Pons (tissue), 1 donor: Measurements from ENCODE around the gene GLRX3.

Experiments used
- DNase-seq: peaks from one replicate; pipeline ENCODE4 v3.0.0-alpha.2; 2016; ENCODE audit warnings: low spot score

Gene GLRX3

DNA sequence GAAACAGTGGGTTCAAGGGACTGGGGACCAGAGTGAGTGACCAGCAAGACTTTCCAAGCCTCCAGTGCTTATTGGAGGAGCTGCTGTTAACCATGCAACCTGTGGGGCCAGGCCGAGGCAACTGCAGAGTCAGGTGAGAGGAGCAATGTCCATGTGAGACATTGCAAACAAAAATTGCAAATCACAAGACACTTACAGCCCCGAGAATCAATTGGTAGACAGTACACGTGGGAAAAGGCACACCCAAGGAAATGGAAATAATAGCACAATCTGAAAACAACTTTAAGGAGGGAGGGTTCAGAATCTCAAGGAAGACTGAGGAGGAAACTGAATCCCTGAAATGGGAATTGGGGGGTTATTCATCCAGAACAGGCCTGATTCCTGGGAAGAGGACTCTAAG lies 72.6 kb downstream of the GLRX3 start:
- no peak for DNase-seq

DNA sequence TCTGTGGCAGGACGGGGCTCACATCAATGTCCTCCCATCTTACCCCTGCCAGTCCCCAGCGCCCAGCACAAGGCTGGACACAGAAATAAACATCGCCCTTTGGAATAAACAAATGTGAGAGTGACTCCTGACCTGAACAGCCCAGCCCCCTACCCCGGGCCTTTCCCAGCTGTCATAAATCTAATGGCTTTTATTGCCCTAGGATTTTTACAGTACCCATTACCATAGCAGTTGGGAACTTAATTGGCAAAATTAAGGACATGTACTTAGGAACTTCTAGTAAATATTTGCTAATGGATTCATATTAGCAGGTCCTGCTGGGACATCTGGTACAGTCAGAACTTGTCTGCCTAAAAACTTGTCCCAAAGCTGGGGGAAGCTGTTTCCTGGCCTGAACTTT lies 76.6 kb downstream of the GLRX3 start:
- DNase-seq: no peak

GRCh38 chr10:130213286-130214080 lies 77.3 kb downstream of the GLRX3 start:
- no peak for DNase-seq

DNA sequence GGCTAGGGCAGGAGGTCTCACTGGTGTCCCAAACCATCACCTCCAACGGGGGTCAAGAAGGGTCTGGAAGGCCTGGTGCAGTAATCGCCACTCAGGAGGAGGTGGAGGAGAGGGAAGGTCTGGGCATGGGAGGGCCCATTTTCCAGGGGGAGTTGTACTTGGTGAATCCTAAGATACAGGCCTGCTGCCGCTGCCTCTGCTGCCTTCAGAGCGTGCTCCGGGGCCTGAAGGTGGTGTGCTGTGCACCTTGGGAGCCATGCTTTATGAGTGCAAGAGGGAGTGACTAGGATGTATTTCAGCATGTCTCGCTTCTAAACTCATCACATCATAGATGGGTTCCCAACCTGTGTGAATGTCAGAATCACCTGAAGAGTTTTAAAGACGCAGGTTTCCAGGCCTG lies 78.2 kb downstream of the GLRX3 start:
- no peak for DNase-seq

DNA sequence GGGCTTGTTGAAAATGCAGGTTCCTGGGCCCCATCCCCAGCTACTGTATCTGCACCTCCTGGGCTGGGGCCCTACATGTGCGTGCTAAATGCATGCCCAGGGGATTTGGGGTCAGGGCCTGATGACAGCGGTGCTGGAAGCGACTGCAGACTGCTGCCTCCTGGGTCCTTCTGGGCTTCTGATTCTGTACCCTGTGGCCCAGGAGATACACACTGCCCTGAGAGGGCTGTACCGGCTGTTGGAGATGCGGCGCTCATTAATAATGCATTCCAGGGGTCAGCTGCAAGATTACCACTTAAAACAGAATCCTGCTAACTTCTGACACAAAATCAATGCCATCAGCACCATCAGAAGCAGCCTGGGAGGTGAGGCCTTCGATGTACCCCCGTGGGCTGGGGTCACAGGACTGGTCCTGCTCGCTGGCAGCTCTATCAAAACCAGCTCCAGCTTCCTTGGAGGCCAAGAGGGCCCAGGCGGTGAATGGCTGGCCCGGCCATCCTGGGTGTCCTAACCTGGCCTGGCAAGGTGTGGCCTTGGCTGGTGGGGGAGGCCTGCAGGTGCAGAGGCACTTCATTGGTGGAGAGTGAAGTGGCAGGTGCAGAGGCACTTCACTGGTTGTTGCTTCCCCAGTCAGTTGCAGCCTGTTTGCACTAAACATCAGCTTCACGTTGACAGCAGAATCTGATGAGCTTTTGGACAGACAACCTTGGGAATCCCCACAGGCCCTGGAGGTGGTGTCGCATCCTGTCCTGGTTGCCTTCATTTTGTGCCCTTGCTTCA lies 79.2 kb downstream of the GLRX3 start:
- no peak for DNase-seq

- no peak for DNase-seq
Observed at GRCh38 chr10:130215931-130216231, 79.7 kb downstream of the GLRX3 start.

GRCh38 chr10:130218181-130218641 lies 82.0 kb downstream of the GLRX3 start:
- DNase-seq: no peak

GRCh38 chr10:130218936-130219335 lies 82.7 kb downstream of the GLRX3 start:
- DNase-seq: no peak

DNA sequence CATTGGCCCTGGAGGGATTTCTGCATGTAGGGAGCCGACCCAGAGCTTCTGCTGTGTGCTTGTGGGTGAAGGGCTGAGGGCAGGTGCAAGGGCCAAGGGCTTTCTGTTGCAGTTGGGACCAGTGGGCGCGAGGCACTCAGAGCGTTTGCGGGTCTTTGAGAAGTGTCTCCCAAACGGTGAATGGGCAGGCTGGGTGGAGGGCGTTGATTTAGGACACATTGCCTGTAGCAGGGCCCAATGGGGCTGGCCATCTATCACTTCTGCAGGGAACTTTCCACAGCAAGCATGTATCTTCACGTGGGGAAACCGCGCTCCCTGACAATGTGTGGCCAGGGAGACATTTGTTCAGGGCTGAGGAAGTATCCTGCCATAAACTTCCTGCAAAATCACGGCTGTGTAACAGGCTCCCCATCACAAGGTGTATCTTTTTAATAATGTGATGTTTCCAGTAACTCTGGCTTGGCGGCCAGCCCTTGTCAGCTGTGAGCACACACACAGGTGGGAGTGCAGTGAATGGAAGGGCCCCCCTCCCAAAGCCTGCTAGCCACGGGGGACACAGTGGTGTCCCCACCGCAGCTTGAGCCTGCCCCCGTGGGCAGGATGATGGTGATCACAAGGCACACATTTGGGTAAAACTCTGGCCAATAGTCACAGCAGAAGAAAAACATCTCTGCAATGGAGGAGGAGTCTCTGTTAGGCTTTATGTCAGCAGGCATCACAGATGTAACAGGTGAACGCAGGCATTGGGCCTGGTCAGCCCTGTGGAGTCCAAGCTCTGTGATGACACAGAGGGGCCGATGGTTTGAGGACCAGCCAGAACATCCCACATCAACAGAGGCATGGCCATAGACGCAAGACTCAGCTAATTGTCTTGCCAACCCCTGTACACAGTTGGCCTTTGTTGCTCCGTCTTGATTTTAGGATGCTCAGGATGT lies 84.3 kb downstream of the GLRX3 start:
- DNase-seq: no peak

DNA sequence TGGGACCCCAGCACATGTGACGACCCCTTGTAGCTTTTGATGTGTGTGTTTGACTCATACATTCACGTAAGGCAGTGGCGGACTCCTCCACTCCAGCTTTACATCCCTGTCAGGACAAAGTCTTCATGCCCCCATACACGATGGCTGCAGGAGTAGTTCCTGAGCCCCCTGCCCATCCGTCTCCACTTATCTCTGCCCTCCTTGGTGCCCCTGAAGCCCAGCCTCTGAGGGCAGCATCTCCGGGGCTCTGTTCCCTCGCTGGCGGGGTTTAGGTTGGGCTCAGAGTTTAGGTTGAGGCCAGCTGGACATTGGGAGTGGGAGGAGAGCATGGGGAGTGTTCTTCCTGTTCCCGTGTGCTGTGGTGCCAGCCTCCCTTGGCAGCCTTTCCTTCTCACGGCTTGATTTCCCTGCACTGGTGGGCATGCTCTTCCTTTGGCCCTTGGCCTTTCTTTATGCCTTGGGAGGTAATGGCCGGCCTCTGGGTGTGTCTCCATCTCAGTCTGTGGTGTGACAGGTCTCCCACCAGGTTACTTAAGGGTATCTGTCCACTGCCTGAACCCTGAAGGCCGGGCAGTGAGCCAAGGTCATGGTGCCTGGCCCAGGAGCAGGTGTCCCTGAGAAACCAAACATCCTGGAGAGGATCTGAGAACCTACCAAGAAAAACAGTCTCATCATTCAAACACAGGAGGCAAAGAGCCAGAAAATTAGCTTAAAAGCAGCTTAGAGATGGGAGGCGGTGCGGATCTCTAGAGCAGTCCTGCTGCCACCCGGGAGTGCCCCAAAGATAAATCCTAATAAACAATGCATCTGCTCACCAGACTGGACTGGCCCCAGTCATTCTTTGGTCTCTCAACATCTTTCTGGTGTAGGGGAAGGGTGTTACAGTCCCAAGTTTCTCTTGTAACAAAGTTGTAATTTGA lies 85.5 kb downstream of the GLRX3 start:
- no peak for DNase-seq

- no peak for DNase-seq
Observed at GRCh38 chr10:130222381-130222780, 86.2 kb downstream of the GLRX3 start.

DNA sequence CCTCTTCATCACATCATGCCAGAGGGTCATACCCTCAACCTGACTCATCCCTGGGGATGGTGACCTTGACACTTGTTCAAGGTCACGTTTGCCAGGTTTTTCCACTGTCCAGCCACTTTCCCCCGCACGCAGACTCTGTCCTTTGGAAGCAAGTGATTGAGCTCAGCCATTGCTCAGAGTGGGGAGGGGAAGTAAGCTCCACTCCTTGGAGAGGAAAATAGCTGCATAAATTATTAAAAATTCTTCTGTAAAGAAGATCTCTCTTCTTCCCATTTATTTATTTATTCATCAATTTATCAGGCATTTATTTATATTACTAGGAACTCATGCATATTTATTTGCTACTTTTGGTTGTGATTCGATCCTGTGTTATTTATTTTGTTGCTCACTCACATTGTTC lies 88.0 kb downstream of the GLRX3 start:
- no peak for DNase-seq

- no peak for DNase-seq
Observed at GRCh38 chr10:130226012-130226411, 89.8 kb downstream of the GLRX3 start.

DNA sequence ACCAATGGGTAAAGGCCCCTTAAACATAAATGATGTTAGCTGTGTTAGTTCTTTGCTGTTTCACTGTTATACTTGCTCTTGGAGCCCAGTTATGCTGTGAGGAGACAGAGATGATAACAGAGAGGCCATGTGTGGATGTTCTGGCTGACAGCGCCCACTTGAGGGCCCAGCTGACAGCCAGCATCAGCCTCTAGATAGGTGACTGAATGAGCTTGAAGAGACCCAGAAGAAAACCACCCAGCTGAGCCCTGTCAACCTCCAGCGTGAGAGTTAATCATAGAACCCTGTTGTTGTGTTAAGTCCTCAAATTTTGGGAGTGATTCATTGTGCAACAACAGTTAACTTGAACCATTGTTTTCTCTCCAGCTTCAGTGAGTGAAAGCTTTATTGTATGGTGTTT lies 91.7 kb downstream of the GLRX3 start:
- DNase-seq: no peak
